ENCODE measurements around the gene PHAX.
"Not testable (repeated sequence)": the region's sequence is repeated elsewhere in the genome, so short reads cannot be mapped to it uniquely, and the experiment has no call there.

PHAX gene

GRCh38 chr5:126599971-126600630 lies 646 bp upstream of the PHAX start:
- in situ Hi-C loops (cut with HindIII; ENCODE audit: low sequenced_read_pairs) = loop anchor here (10.0 kb wide), 1 partner anchor 255 kb away; no protein-coding TSS in a partner anchor

GRCh38 chr5:126603402-126603991 lies 2.8 kb downstream of the PHAX start:
- in situ Hi-C loops (cut with HindIII; ENCODE audit: low sequenced_read_pairs) = no loop called here

- in situ Hi-C loops (cut with HindIII; ENCODE audit: low sequenced_read_pairs) = no loop called here
Measured at GRCh38 chr5:126605525-126605924, 4.8 kb downstream of the PHAX start.

GRCh38 chr5:126610160-126610559 lies 9.4 kb downstream of the PHAX start:
- in situ Hi-C loops (cut with HindIII; ENCODE audit: low sequenced_read_pairs) = no loop called here

DNA sequence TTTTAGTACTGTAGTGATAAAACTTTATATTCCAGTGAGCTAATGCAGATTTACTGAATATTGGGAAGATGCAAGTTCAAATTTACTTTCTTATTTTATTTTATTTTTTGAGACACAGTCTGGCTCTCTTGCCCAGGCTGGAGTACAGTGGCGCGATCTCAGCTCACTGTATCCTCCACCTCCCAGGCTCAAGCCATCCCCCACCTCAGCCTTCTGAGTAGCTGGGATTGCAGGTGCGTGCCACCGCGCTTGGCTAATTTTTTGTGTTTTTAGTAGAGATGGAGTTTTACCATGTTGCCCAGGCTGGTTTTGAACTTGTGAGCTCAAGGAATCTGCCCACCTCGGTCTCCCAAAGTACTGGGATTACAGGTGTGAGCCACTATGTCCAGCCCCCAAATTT lies 9.9 kb downstream of the PHAX start:
- in situ Hi-C loops (cut with HindIII; ENCODE audit: low sequenced_read_pairs) = no loop called here

- in situ Hi-C loops (cut with HindIII; ENCODE audit: low sequenced_read_pairs) = no loop called here
Measured at GRCh38 chr5:126613941-126614592, 13.3 kb downstream of the PHAX start.

DNA sequence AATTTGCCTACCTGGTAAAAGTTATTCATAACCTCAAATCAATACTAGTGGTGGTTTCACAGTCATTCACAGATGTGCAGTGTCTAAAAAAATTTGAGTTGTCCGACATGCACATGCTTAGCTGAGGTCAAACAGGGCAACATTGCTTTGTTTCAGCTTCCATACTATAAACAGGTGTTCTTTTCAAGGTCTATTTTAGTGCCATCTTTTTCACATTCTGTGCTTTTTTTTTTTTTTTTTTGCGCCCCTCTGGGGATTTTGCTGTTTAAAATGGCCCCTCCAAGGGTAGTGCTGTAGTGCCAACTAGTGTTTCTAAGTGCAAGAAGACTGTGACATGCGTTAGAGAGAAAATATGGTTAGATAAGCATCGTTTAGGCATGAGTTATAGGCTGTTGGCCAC lies 14.5 kb downstream of the PHAX start:
- in situ Hi-C loops (cut with HindIII; ENCODE audit: low sequenced_read_pairs) = no loop called here

DNA sequence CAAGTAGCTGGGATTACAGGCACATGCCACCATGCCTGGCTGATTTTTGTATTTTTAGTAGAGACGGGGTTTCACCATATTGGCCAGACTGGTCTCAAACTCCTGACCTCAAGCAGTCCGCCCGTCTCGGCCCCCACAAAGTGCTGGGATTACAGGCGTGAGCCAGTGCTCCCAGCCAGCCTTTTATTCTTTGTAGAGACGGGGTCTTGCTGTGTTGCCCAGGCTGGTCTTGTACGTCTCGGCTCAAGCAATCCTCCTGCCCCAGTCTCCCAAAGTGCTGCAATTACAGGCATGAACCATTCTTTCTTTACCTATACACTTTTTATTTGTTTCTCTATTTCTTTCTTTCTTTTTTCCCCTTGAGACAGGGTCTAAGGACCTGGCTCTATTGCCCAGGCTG lies 16.9 kb downstream of the PHAX start:
- in situ Hi-C loops (cut with HindIII; ENCODE audit: low sequenced_read_pairs) = not testable (repeated sequence)

GRCh38 chr5:126619781-126620180 lies 19.0 kb downstream of the PHAX start:
- in situ Hi-C loops (cut with HindIII; ENCODE audit: low sequenced_read_pairs) = no loop called here

GRCh38 chr5:126624534-126624933 lies 23.8 kb downstream of the PHAX start:
- in situ Hi-C loops (cut with HindIII; ENCODE audit: low sequenced_read_pairs) = no loop called here

DNA sequence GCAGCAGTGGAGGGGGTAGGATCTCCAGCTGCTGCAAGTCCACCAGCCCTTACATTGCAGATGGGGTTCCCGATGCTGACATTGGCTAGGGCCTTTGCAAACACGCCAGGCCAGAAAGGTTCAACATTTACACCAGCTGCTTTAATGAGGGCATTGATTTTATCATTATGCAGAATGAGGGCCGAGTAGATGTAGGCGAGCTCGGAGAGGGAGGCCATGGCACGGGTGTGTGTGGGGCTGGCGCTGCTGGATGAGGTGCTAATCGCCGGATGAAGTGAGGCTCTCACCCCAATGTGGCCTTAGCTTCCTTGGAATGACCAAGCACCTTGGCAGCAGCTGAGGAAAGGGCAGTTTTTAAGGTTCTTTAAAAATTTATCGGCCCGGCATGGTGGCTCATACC lies 27.4 kb downstream of the PHAX start:
- in situ Hi-C loops (cut with HindIII; ENCODE audit: low sequenced_read_pairs) = no loop called here

DNA sequence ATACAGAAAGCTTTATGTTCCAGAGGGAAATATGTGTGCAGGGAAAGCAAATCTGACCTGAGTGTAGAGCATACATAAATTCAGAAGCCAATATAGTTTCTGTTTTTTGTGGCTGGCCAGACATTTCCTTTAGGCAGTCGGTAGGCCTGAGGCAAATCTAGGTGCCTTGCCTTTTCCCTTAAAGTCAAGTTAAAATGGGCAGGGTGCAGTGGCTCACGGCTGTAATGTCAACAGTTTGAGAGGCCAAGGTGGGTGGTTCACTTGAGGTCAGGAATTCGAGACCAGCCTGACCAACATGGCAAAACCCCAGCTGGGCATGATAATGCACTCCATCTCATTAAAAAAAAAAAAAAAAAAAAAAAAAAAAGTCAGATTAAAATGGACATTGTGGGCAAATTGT lies 31.2 kb downstream of the PHAX start:
- in situ Hi-C loops (cut with HindIII; ENCODE audit: low sequenced_read_pairs) = no loop called here

DNA sequence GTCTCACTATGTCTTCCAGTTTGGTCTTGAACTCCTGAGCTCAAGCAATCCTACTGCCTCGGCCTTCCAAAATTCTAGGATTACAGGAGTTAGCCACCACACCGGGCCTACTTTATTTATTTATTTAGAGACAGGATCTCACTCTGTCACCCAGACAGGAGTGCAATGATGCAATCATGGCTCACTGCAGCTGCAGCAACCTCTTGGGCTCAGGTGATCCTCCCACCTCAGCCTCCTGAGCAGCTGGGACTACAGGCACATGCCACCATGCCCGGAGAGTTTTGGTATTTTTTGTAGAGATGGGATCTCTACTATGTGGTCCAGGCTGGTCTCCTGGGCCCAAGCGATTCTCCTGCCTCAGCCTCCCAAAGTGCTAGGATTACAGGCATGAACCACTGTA lies 32.8 kb downstream of the PHAX start:
- in situ Hi-C loops (cut with HindIII; ENCODE audit: low sequenced_read_pairs) = no loop called here

DNA sequence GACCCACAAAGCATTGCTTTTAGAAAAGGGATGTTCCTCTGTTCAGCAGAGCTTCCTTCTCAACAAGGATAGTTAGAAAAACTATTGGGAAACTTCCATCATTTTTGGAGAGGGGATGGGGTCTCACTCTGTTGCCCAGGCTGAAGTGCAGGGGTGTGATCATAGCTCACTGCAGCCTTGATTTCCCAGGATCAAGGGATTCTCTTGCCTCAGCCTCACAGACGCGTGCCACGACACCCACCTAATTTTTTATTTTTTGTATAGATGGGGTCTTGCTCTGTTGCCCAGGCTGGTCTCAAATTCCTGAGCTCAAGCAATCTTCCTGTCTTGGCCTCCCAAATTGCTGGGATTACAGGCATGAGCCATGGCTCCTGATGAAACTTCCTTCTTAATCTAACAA lies 34.8 kb downstream of the PHAX start:
- in situ Hi-C loops (cut with HindIII; ENCODE audit: low sequenced_read_pairs) = no loop called here

DNA sequence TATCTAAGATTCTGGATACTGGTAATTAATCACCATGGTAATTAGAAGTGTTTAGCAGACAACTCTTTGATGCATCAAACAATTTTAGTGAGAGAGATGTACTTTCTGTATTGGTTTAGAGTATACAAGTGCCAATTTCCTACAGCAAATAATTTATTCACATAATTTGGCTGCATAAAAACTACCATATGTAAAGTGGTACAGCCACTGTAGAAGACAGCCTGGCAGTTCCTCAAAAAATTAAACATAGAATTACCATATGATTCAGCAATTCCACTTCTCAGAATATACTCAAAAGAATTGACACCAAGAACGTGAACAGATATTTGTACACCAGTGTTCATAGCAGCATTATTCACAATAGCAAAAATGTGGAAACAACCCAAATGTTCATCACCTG lies 36.2 kb downstream of the PHAX start:
- in situ Hi-C loops (cut with HindIII; ENCODE audit: low sequenced_read_pairs) = no loop called here

DNA sequence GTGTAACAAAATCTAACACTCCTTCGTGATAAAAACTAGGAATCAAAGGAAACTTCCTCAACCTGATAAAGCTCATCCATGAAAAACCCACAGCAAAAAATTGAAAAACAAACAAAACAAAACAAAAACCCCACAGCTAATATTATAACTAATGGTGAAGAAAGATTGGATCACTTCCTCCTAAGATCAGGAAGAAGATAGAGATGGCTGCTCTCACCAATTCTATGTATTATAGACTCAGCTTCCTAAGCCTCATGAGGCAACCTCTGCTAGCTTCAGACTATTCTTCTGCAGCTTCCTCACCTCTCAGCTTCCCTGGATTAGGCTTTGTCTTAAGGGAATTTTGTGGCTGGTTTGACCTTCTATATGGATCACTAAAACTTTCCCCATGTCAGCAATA lies 40.1 kb downstream of the PHAX start:
- in situ Hi-C loops (cut with HindIII; ENCODE audit: low sequenced_read_pairs) = no loop called here

GRCh38 chr5:126641387-126641786 lies 40.6 kb downstream of the PHAX start:
- in situ Hi-C loops (cut with HindIII; ENCODE audit: low sequenced_read_pairs) = no loop called here

GRCh38 chr5:126645132-126645531 lies 44.4 kb downstream of the PHAX start:
- in situ Hi-C loops (cut with HindIII; ENCODE audit: low sequenced_read_pairs) = no loop called here

DNA sequence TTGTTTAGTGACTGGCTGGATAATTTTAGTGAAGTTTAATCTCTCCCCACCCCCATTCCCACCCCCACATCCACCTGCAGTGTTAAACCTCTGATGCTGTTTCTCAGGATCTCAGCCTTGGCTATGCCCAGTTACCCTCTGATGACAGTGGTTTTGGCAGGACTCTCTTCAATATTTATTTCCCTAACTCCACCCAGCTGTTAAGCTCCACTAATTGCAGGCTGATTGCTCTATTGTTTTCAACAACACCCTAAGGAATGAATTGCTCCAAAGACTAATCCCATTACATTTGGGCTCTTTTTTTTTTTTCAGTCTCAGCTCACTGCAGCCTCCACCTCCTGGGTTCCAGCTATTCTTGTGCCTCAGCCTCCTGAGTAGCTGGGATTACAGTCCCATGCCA lies 46.3 kb downstream of the PHAX start:
- in situ Hi-C loops (cut with HindIII; ENCODE audit: low sequenced_read_pairs) = no loop called here

GRCh38 chr5:126648471-126648870 lies 47.7 kb downstream of the PHAX start:
- in situ Hi-C loops (cut with HindIII; ENCODE audit: low sequenced_read_pairs) = no loop called here

- in situ Hi-C loops (cut with HindIII; ENCODE audit: low sequenced_read_pairs) = not testable (repeated sequence)
Measured at GRCh38 chr5:126649057-126649456, 48.3 kb downstream of the PHAX start.

DNA sequence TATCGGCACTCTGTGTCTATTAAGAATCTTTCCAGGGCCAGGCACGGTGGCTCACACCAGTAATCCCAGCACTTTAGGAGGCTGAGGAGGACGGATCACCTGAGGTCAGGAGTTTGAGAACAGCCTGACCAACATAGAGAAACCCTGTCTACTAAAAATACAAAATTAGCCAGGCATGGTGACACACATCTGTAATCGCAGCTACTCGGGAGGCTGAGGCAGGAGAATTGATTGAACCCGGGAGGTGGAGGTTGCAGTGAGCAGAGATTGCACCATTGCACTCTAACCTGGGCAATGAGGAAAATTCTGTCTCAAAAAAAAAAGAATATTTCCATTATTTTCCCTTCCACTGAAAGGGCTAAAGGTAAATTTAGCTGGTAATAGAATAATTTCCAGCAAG lies 49.0 kb downstream of the PHAX start:
- in situ Hi-C loops (cut with HindIII; ENCODE audit: low sequenced_read_pairs) = not testable (repeated sequence)

Data from endothelial cell of hepatic sinusoid (primary cell).